Spleen (tissue), 11 donors: ENCODE measurements around the gene PRODH2. TPM values are rescaled to one million over a fixed set of nuclear protein-coding genes. Genes with fewer than 3 reads are reported as not detected.

Experiments
- DNase-seq: peaks from one replicate; pipeline ENCODE4 v3.0.0-alpha.2; 2020
- H3K27ac ChIP-seq, 8 donors: fragments of 200-600 bp; sonication (generic) in 7 of 8; 1 replicate in 4 of 8; 2 replicates in 4 of 8; pipeline versions ENCODE4 v1.5.0 to v1.8.0; 2016 to 2021; ENCODE audit warnings: inconsistent platforms in 4 of 8, mild to moderate bottlenecking in 4 of 8, moderate library complexity in 1 of 8
- H3K27me3 ChIP-seq, 7 donors: fragments of 200-600 bp; sonication (generic) in 6 of 7; replicated peaks in 1 of 7; 1 replicate in 4 of 7; 2 replicates in 3 of 7; pipeline versions ENCODE4 v1.5.0 to v1.8.0; 2016 to 2021; ENCODE audit warnings: inconsistent platforms in 3 of 7, mild to moderate bottlenecking in 1 of 7
- H3K36me3 ChIP-seq, 6 donors: fragments of 200-600 bp; sonication (generic) in 5 of 6; 1 replicate in 4 of 6; 2 replicates in 2 of 6; pipeline versions ENCODE4 v1.5.0 to v1.8.0; 2016 to 2021; ENCODE audit warnings: inconsistent platforms in 2 of 6
- H3K4me1 ChIP-seq, 6 donors: fragments of 200-600 bp; sonication (generic) in 5 of 6; 1 replicate in 3 of 6; 2 replicates in 3 of 6; pipeline versions ENCODE4 v1.5.0 to v1.8.0; 2016 to 2021; ENCODE audit warnings: inconsistent platforms in 3 of 6
- H3K4me3 ChIP-seq, 8 donors: fragments of 200-600 bp; sonication (generic) in 7 of 8; 1 replicate in 4 of 8; 2 replicates in 4 of 8; pipeline versions ENCODE4 v1.5.0 to v1.8.0; 2016 to 2021; ENCODE audit warnings: inconsistent platforms in 4 of 8, mild to moderate bottlenecking in 4 of 8, moderate library complexity in 2 of 8
- H3K9me3 ChIP-seq, 8 donors: fragments of 200-600 bp; sonication (generic) in 7 of 8; 1 replicate in 4 of 8; 2 replicates in 4 of 8; pipeline versions ENCODE4 v1.5.0 to v1.8.0; 2016 to 2021; ENCODE audit warnings: inconsistent platforms in 4 of 8
- CTCF ChIP-seq, 11 experiments: fragments of 200-600 bp in 7 of 11; fragments of 450-650 bp in 4 of 11; sonication (generic) in 4 of 11; IDR thresholded peaks in 8 of 11; conservative IDR thresholded peaks in 3 of 11; 1 replicate in 7 of 11; 2 replicates in 4 of 11; pipeline versions ENCODE4 v1.4.0 to v1.8.0; 2016 to 2021; ENCODE audit warnings: antibody characterized with exemption in 11 of 11, inconsistent platforms in 4 of 11, mild to moderate bottlenecking in 1 of 11
- POLR2A ChIP-seq, 3 donors: fragments of 450-650 bp; IDR thresholded peaks; one replicate each; pipeline ENCODE4 v1.5.1; 2017; ENCODE audit warnings: antibody characterized with exemption in 3 of 3, mild to moderate bottlenecking in 1 of 3
- POLR2AphosphoS5 ChIP-seq, 3 donors: sonication (generic); formaldehyde crosslinking; IDR thresholded peaks; one replicate each; pipeline ENCODE4 v1.5.1; 2017; ENCODE audit warnings: antibody characterized with exemption in 3 of 3
- WGBS, 5 donors: extraction: QIAGEN DNeasy Blood & Tissue Kit in 3 of 5; methylation state at CpG; one replicate each; pipeline versions ENCODE4 v1.1.5 to v1.1.7; 2013 to 2018; 5-methylcytosine and 5-hydroxymethylcytosine counted together
- intact Hi-C: fragments of 100-400 bp; cut with DNase I; formaldehyde crosslinking; loops from one replicate; pipeline ENCODE4 v1.15.0; 2023; ENCODE audit warnings: low total_unique reads
- polyA plus RNA-seq, 3 donors: library from polyadenylated mRNA; stranded (reverse); fragments of 200-250 nt; gene quantifications; one replicate each; pipeline ENCODE4 v1.2.1, GENCODE V29; 2013
- total RNA-seq, 7 donors: library from RNA; depleted of rRNA in 3 of 7; stranded (reverse); fragments of >200 nt in 3 of 7; fragmentation: NEBNext Ultra II Directional in 4 of 7; extraction: Animal tissue kit (Norgen Biotek cat#: 25700) in 4 of 7; gene quantifications; one replicate each; pipeline versions ENCODE4 v1.1.0 to v1.2.1, GENCODE V29; 2016 to 2021
- donor health status: healthy with polysubstance abuse.
- donor health status: DM: no; HTN: no; CAD: no; lungs with moderate emphysema.
- donor health status: DM: no; HTN: no; CAD: no.
- donor health status: Bipolar disorder and iron deficiency.
- donor health status: healthy.
- donor health status: DM: no; HTN: no; CAD: no.
- donor health status: DM: yes; HTN: yes; CAD: no.

The PRODH2 gene
- total and polyA plus RNA-seq, 10 donors = 0.06 TPM; not detected in 9

- no peak for TF ChIP-seq POLR2AphosphoS5 (IDR thresholded peaks at IDR 0.05)
- no peak for TF ChIP-seq CTCF (IDR thresholded peaks at IDR 0.05 in 8 of 11, conservative IDR thresholded peaks at IDR 0.05 in 3 of 11)
- TF ChIP-seq POLR2A (IDR thresholded peaks at IDR 0.05) = no peak
- Histone ChIP-seq H3K27ac (no peak overlapping the region), H3K4me3 (no peak overlapping the region), H3K27me3 (peaks cover 0 to 30% (median 0%) of the 10 kb centered on the region in 7 donors), H3K36me3 (peaks cover 0 to 25% (median 1%) of the 10 kb centered on the region in 6 donors), H3K4me1 (no peaks in the 10 kb centered on the region), H3K9me3 (no peaks in the 10 kb centered on the region)
- DNase-seq = no peak
- WGBS, 5 donors = 84 to 93% (median 88%) methylated on average over 5 to 19 of the region's 19 CpGs
- intact Hi-C loops = no loop called here
Measured at GRCh38 chr19:35789978-35790944, 22.4 kb downstream of the PRODH2 start.

- H3K4me1 ChIP-seq = no peaks in the 10 kb centered on the region
- 85 to 92% (median 90%) methylated on average over 6 to 11 of the region's 11 CpGs for WGBS, 5 donors
Measured at GRCh38 chr19:35789195-35789977, 23.3 kb downstream of the PRODH2 start.

GRCh38 chr19:35788205-35788960 lies 24.3 kb downstream of the PRODH2 start:
- H3K9me3 ChIP-seq = no peaks in the 10 kb centered on the region
- H3K4me3 ChIP-seq = no peak overlapping the region
- no peak for DNase-seq
- intact Hi-C loops = no loop called here
- no peak overlapping the region for H3K27ac ChIP-seq
- peaks cover 0 to 24% (median 0%) of the 10 kb centered on the region in 7 donors for H3K27me3 ChIP-seq
- WGBS, 5 donors = 80 to 88% (median 84%) methylated on average over 7 to 12 of the region's 12 CpGs
- no peak for TF ChIP-seq POLR2AphosphoS5 (IDR thresholded peaks at IDR 0.05)
- no peak for TF ChIP-seq CTCF (IDR thresholded peaks at IDR 0.05 in 8 of 11, conservative IDR thresholded peaks at IDR 0.05 in 3 of 11)
- TF ChIP-seq POLR2A (IDR thresholded peaks at IDR 0.05) = no peak
- no peaks in the 10 kb centered on the region for H3K4me1 ChIP-seq
- H3K36me3 ChIP-seq = peaks cover 0 to 43% (median 5%) of the 10 kb centered on the region in 6 donors

More at GRCh38 chr19:35789195-35789977, 23.3 kb downstream of the PRODH2 start:
- intact Hi-C loops = no loop called here
- no peak overlapping the region for H3K4me3 ChIP-seq
- H3K9me3 ChIP-seq = no peaks in the 10 kb centered on the region
- H3K27ac ChIP-seq = no peak overlapping the region
- DNase-seq = no peak
- peaks cover 0 to 34% (median 5%) of the 10 kb centered on the region in 6 donors for H3K36me3 ChIP-seq
- TF ChIP-seq POLR2AphosphoS5 (IDR thresholded peaks at IDR 0.05) (no peak), POLR2A (IDR thresholded peaks at IDR 0.05) (no peak), CTCF (IDR thresholded peaks at IDR 0.05 in 8 of 11, conservative IDR thresholded peaks at IDR 0.05 in 3 of 11) (no peak)
- peaks cover 0 to 24% (median 0%) of the 10 kb centered on the region in 7 donors for H3K27me3 ChIP-seq
